SK-N-SH treated with all-trans-retinoic acid at 6 μM for 48 hours (cell line): ENCODE data around the gene PPP1R7.

Experiments used
- ATAC-seq: fragments of 200-7000 bp; cut with Tn5 transposase; 3 replicates; pipeline ENCODE4 v1.9.1; 2020; ENCODE audit warnings: mild to moderate bottlenecking, moderate library complexity
- ARNTL ChIP-seq: fragments of 450-650 bp; formaldehyde crosslinking; IDR thresholded peaks from 2 replicates; pipeline ENCODE4 v1.5.0; 2020; ENCODE audit warnings: low read depth, mild to moderate bottlenecking, moderate library complexity, borderline replicate concordance
- BACH2 ChIP-seq: fragments of 250-450 bp; sonication (Bioruptor Pico); IDR thresholded peaks from 2 replicates; pipeline ENCODE4 v1.9.0; 2021; ENCODE audit warnings: mild to moderate bottlenecking, borderline replicate concordance
- CSDC2 ChIP-seq: fragments of 250-450 bp; sonication (Bioruptor Pico); IDR thresholded peaks from 2 replicates; pipeline ENCODE4 v1.5.0; 2020; ENCODE audit warnings: mild to moderate bottlenecking, moderate library complexity
- ESRRG ChIP-seq: fragments of 250-450 bp; sonication (Bioruptor Pico); IDR thresholded peaks from 2 replicates; pipeline ENCODE4 v1.6.1; 2021; ENCODE audit warnings: mild to moderate bottlenecking
- GLIS3 ChIP-seq: fragments of 250-450 bp; sonication (Bioruptor Pico); IDR thresholded peaks from 2 replicates; pipeline ENCODE4 v1.5.0; 2020; ENCODE audit warnings: mild to moderate bottlenecking, moderate library complexity
- ISL1 ChIP-seq: fragments of 250-450 bp; sonication (Bioruptor Pico); IDR thresholded peaks from 2 replicates; pipeline ENCODE4 v2.1.2; 2022; ENCODE audit warnings: mild to moderate bottlenecking, moderate library complexity
- OSR1 ChIP-seq: fragments of 250-450 bp; sonication (Bioruptor Pico); IDR thresholded peaks from 2 replicates; pipeline ENCODE4 v1.8.0; 2022; ENCODE audit warnings: moderate library complexity, mild to moderate bottlenecking, inconsistent platforms
- PATZ1 ChIP-seq: fragments of 250-450 bp; sonication (Bioruptor Pico); IDR thresholded peaks from 2 replicates; pipeline ENCODE4 v1.8.0; 2020; ENCODE audit warnings: mild to moderate bottlenecking, moderate library complexity, borderline replicate concordance
- PPARA ChIP-seq: fragments of 250-450 bp; sonication (Bioruptor Pico); IDR thresholded peaks from 2 replicates; pipeline ENCODE4 v1.5.0; 2020; ENCODE audit warnings: mild to moderate bottlenecking, borderline replicate concordance
- RARB ChIP-seq: fragments of 250-450 bp; sonication (Bioruptor Pico); IDR thresholded peaks from 2 replicates; pipeline ENCODE4 v1.8.0; 2021; ENCODE audit warnings: mild to moderate bottlenecking, moderate library complexity
- SNAI2 ChIP-seq: fragments of 250-450 bp; sonication (Bioruptor Pico); IDR thresholded peaks from 2 replicates; pipeline ENCODE4 v1.5.0; 2020; ENCODE audit warnings: mild to moderate bottlenecking, moderate library complexity
- TCF4 ChIP-seq: fragments of 250-450 bp; sonication (Bioruptor Pico); IDR thresholded peaks from 2 replicates; pipeline ENCODE4 v1.8.0; 2021; ENCODE audit warnings: mild to moderate bottlenecking, moderate library complexity, borderline replicate concordance
- TOX ChIP-seq: fragments of 250-450 bp; sonication (Bioruptor Pico); IDR thresholded peaks from 2 replicates; pipeline ENCODE4 v1.8.0; 2021; ENCODE audit warnings: mild to moderate bottlenecking, moderate library complexity, borderline replicate concordance
- TSHZ2 ChIP-seq: fragments of 250-450 bp; sonication (Bioruptor Pico); IDR thresholded peaks from 2 replicates; pipeline ENCODE4 v1.5.0; 2020; ENCODE audit warnings: mild to moderate bottlenecking, moderate library complexity
- ZFP3 ChIP-seq: fragments of 250-450 bp; sonication (Bioruptor Pico); IDR thresholded peaks from 2 replicates; pipeline ENCODE4 v1.5.0; 2020; ENCODE audit warnings: mild to moderate bottlenecking, moderate library complexity
- ZFP30 ChIP-seq: fragments of 450-650 bp; formaldehyde crosslinking; IDR thresholded peaks from 2 replicates; pipeline ENCODE4 v1.5.0; 2022; ENCODE audit warnings: mild to moderate bottlenecking, moderate library complexity
- ZNF70 ChIP-seq: fragments of 450-650 bp; formaldehyde crosslinking; IDR thresholded peaks from 2 replicates; pipeline ENCODE4 v1.5.0; 2020; ENCODE audit warnings: mild to moderate bottlenecking, moderate library complexity
- ZNF8 ChIP-seq: fragments of 450-650 bp; formaldehyde crosslinking; IDR thresholded peaks from 2 replicates; pipeline ENCODE4 v1.5.0; 2020; ENCODE audit warnings: mild to moderate bottlenecking, moderate library complexity
- TF ChIP-seq, protein P1 (sequence below): fragments of 250-450 bp; sonication (Bioruptor Pico); IDR thresholded peaks from 2 replicates; pipeline ENCODE4 v1.8.0; 2021; ENCODE audit warnings: low read depth, mild to moderate bottlenecking, moderate library complexity, borderline replicate concordance
- TF ChIP-seq, protein P2 (sequence below): fragments of 250-450 bp; sonication (Bioruptor Pico); IDR thresholded peaks from 2 replicates; pipeline ENCODE4 v1.5.1; 2020; ENCODE audit warnings: low read depth, mild to moderate bottlenecking, moderate library complexity

PPP1R7 gene

DNA sequence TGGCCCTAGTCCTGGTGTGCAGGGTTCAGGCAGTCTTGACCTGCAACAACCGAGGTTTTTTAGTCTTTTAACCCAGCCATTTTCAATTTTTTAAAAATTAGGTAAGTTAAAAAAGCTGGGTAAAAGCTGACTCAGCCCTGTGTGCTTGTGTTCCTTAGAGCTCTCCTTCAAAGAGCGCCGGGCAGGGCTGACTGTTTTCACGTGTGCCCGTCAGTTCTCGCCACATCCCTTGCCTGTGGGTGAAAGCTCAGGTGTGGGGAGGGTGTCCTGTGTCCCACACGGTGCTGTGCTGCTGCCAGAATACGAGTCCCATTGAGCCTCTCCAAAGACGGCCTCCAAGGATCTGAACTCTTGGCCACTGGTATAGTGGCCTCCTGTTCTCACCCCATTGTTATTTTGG is 33.0 kb downstream of the PPP1R7 start:
- ATAC-seq, result no peak
- TF ChIP-seq ZNF70 (CRISPR knock-in tag) (no peak), ISL1 (no peak), ZFP30 (CRISPR knock-in tag) (no peak), ESRRG (CRISPR knock-in tag) (no peak), GLIS3 (no peak), CSDC2 (CRISPR knock-in tag) (no peak), TSHZ2 (no peak), RARB (CRISPR knock-in tag) (no peak), ZNF8 (CRISPR knock-in tag) (no peak), SNAI2 (CRISPR knock-in tag) (no peak), PATZ1 (no peak), TOX (CRISPR knock-in tag) (no peak)
- TF ChIP-seq, protein P1, sequence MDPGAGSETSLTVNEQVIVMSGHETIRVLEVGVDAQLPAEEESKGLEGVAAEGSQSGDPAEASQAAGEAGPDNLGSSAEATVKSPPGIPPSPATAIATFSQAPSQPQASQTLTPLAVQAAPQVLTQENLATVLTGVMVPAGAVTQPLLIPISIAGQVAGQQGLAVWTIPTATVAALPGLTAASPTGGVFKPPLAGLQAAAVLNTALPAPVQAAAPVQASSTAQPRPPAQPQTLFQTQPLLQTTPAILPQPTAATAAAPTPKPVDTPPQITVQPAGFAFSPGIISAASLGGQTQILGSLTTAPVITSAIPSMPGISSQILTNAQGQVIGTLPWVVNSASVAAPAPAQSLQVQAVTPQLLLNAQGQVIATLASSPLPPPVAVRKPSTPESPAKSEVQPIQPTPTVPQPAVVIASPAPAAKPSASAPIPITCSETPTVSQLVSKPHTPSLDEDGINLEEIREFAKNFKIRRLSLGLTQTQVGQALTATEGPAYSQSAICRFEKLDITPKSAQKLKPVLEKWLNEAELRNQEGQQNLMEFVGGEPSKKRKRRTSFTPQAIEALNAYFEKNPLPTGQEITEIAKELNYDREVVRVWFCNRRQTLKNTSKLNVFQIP (CRISPR knock-in tag), result no peak
- TF ChIP-seq, all 23 proteins: peak for 0

GRCh38 chr2:241184901-241185300 is 34.6 kb downstream of the PPP1R7 start:
- no peak for ATAC-seq
- TF ChIP-seq, protein P1 (CRISPR knock-in tag), result no peak
- TF ChIP-seq TCF4 (CRISPR knock-in tag), result no peak
- no peak for TF ChIP-seq TOX (CRISPR knock-in tag)
- TF ChIP-seq TSHZ2, result no peak
- no peak for TF ChIP-seq PATZ1
- TF ChIP-seq, protein P2, sequence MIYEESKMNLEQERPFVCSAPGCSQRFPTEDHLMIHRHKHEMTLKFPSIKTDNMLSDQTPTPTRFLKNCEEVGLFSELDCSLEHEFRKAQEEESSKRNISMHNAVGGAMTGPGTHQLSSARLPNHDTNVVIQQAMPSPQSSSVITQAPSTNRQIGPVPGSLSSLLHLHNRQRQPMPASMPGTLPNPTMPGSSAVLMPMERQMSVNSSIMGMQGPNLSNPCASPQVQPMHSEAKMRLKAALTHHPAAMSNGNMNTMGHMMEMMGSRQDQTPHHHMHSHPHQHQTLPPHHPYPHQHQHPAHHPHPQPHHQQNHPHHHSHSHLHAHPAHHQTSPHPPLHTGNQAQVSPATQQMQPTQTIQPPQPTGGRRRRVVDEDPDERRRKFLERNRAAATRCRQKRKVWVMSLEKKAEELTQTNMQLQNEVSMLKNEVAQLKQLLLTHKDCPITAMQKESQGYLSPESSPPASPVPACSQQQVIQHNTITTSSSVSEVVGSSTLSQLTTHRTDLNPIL (CRISPR knock-in tag), result no peak
- TF ChIP-seq ZFP3 (CRISPR knock-in tag), result no peak
- TF ChIP-seq PPARA (CRISPR knock-in tag), result no peak
- TF ChIP-seq ESRRG (CRISPR knock-in tag), result no peak
- no peak for TF ChIP-seq BACH2 (CRISPR knock-in tag)
- TF ChIP-seq CSDC2 (CRISPR knock-in tag), result no peak
- no peak for TF ChIP-seq ARNTL (CRISPR knock-in tag)
- no peak for TF ChIP-seq OSR1
